HG03520 (cell line): ENCODE data around the gene RBCK1.
A peak's percentile ranks its signal among the peaks of the same experiment; 100 is the strongest.

ENCODE experiments used
- ATAC-seq: cut with Tn5 transposase; IDR thresholded peaks from one replicate; pipeline ENCODE4 v1.9.1; 2021; ENCODE audit warnings: mild to moderate bottlenecking, moderate library complexity; ENCODE audit not compliant: unreplicated experiment

The RBCK1 gene

GRCh38 chr20:416950-417800 is 9.1 kb downstream of the RBCK1 start:
- no peak for ATAC-seq

GRCh38 chr20:417801-418342 is 9.8 kb downstream of the RBCK1 start:
- ATAC-seq: no peak

GRCh38 chr20:418858-419365 is 10.8 kb downstream of the RBCK1 start:
- ATAC-seq: no peak

GRCh38 chr20:419556-420165 is 11.6 kb downstream of the RBCK1 start:
- ATAC-seq: no peak

GRCh38 chr20:420166-420620 is 12.1 kb downstream of the RBCK1 start:
- no peak for ATAC-seq

- ATAC-seq: no peak
These were observed 12.8 kb downstream of the RBCK1 start for GRCh38 chr20:420721-421574.

GRCh38 chr20:421685-422250 is 13.7 kb downstream of the RBCK1 start:
- no peak for ATAC-seq

- no peak for ATAC-seq
These were observed 18.5 kb downstream of the RBCK1 start for GRCh38 chr20:426566-426965.

GRCh38 chr20:427401-427800 is 19.3 kb downstream of the RBCK1 start:
- ATAC-seq: no peak

GRCh38 chr20:427849-428657 is 20.0 kb downstream of the RBCK1 start:
- no peak for ATAC-seq

GRCh38 chr20:428658-429200 is 20.6 kb downstream of the RBCK1 start:
- ATAC-seq: no peak

- no peak for ATAC-seq
These were observed 22.2 kb downstream of the RBCK1 start for GRCh38 chr20:430091-430999.

GRCh38 chr20:431012-431904 is 23.2 kb downstream of the RBCK1 start:
- no peak for ATAC-seq

- no peak for ATAC-seq
These were observed 24.1 kb downstream of the RBCK1 start for GRCh38 chr20:432208-432607.

- no peak for ATAC-seq
These were observed 24.7 kb downstream of the RBCK1 start for GRCh38 chr20:432677-433299.

GRCh38 chr20:433300-433975 is 25.3 kb downstream of the RBCK1 start:
- ATAC-seq: peak; percentile 79
